GM18517 (cell line): Measurements from ENCODE around the gene SLC25A26.

Experiments used
- ATAC-seq: cut with Tn5 transposase; IDR thresholded peaks from one replicate; pipeline ENCODE4 v1.9.1; 2021; ENCODE audit warnings: mild to moderate bottlenecking, moderate library complexity; ENCODE audit not compliant: unreplicated experiment

The SLC25A26 gene

DNA sequence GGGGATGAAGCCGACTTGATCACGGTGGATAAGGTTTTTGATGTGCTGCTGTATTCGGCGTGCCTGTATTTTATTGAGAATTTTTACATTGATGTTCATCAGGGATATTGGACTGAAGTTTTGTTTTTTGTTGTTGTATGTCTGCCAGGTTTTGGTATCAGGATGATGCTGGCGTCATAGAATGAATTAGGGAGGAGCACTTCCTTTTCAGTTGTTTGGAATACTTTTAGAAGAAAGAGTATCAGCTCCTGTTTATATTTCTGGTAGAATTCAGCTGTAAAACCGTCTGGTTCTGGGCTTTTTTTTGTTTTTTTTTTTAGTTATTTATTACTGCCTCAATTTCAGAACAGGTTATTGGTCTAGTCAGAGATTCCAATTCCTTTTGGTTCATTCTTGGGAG, 93.7 kb downstream of the SLC25A26 start:
- ATAC-seq, result no peak

DNA sequence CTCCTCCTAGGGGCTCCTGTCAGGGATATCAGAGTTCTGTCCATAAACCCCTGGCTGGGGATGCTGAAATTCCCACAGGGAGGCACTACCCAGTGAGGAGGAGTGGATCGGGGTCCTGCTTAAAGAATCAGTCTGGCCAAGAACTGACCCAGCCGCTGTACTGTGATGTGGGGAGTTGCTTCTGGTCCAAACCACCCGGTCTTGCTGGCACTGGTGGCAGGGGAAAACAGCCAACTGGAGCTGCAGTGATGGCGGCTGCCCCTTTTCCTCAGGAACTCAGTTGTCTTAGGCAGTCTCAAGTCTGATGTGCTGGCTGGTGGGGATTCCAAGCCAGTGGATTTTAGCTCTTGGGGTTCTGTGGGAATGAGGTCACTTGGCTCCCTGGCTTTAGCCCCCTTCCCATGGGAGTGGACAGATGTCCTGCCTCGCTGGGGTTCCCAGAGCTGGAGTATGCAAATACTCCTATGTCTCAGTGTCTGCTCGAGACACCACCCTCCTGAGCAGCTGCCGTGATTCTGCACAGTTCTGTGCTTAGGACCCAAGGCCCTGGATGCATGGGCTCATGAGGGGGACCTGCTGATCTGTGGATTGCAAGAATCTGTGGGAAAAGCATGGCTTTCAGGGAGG, 97.1 kb downstream of the SLC25A26 start:
- ATAC-seq, result no peak

DNA sequence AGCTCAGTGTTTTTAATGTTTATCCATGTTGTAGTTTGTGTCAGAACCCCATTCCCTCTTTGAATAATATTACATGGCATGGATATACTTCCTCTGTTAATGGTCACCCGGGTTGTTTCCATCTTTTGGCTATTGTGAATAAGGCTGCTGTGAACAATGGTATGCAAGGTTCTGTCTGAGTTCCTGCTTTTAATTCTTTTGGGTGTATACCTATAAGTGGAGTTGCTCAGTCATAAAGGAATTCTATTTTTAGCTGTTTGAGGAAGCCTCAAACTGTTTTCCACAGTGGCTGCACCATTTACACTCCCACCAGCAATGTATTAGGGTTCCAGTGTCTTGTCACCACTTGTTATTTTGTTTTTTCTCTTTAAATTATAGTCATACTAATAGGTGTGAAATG, 99.6 kb downstream of the SLC25A26 start:
- no peak for ATAC-seq

DNA sequence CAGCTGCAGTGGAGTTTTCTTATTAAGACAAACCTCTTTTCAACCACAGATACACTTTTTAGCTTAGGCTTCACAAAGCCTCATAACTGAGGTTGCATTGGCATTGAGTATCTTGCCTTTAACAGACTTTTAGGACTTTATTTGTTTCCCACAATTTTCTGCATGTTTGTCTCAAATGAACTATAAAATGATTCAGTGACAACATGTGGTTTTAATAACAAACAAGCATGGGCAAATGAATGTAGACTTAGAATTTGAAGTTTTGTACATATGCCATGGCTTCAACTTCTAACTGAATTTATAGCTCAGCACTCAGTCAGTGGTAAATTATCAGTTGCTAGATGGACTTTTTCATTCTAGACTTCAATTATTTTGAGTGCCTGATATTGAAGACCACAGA, 101.6 kb downstream of the SLC25A26 start:
- ATAC-seq, result no peak

DNA sequence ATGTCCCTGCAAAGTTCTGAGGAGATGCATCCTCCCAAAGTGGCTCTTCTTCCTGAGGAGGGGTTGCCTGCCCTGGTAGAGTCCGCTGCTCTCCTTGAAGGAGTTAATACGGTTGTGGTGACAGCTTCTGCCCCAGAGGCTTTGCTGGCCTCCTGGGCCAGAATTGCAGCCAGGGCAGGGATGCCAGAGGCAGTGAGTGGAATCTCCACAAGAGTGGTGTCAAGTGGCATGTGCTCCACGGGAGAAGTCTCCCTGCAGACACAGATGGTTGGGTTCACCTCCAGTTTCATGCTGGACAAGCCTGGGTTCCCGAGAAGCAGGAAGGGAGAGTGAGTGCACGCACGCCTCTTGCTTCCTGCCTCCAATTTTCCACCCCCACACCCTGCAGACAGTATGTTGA, 105.5 kb downstream of the SLC25A26 start:
- no peak for ATAC-seq

DNA sequence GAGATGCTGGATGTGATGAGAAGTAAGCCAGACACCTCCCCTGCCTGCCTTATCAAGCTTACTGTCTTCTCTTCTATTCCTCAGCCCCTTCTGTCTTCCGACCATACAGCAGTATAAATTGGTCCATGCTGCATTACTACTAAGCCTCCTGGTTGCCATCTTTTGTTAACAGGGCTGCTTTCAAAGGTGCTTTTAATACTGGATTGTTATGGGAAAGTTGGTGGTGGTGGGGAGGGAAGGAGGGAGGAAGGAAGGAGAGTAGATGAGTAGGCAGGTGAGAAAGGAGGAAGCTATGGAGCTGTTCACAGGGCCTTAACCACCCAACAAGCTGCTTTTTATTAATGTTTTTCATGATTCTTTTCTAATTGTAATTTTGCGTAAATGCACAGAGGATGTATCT, 114.9 kb downstream of the SLC25A26 start:
- no peak for ATAC-seq

DNA sequence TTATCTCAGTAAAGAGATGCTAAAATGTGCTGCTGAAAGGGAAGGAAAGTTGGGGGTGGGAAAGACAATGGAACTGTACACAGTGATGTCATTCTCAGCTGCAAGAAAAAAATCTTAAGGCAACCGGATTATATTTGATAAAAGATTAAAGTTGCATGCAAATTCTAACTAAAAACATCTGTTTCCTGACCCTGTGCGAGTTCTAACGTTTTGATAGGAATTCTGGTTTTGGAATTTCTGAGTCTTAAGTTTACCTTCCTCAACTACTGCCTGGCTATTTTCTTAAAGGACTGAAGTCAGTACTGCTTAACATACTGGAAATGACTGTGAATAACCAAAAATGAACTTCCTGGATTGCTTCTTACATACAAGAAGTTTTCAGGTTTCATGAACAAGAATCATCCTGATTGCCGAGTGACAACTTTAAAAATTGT, 115.5 kb downstream of the SLC25A26 start:
- ATAC-seq, result no peak

DNA sequence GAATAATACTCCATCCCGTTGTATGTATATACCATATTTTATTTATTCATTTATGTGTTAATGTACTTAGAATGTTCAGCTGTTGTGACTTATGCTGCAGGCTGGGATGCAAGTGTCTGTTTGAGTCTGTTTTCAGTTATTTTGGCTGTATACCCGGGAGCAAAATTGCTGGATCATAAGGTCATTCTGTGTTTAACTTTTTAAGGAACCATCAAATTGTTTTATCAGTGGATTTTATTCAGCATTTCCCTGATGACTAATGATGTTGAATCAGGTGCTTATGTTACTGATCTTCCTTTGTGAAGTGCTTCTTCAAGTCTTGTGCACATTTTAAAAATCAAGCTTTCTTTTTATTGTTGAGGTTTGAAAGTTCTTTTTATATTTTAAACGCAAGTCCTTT, 118.1 kb downstream of the SLC25A26 start:
- no peak for ATAC-seq

DNA sequence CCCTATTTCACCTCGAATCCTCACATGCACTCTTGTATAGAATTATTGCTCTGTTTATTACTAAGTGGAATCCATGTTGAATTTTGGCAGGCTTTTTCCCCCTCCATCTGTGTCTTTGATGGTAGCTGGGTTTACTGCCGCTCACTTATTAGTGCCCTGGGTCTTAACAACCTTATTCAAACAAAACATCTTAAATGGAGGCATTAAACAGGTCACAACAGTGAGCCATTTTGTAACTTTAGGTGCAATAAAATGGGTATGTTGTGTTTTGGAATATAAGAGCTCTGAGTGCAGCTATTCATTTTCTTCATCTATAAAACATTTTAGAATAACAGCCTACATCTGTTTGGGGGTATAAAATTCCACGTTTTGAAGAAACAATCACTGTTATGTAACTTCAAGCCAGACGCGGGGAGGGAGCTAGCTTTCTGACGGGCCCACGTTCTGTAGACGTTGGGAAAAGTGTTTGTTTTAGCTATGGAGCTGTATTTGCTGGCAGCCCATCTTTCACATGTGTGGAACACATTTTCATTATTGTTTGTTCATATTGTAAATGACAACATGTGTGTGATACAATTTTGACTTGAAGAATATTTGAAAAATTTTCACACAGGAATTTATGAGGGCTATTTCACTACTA, 122.0 kb downstream of the SLC25A26 start:
- ATAC-seq, result no peak

DNA sequence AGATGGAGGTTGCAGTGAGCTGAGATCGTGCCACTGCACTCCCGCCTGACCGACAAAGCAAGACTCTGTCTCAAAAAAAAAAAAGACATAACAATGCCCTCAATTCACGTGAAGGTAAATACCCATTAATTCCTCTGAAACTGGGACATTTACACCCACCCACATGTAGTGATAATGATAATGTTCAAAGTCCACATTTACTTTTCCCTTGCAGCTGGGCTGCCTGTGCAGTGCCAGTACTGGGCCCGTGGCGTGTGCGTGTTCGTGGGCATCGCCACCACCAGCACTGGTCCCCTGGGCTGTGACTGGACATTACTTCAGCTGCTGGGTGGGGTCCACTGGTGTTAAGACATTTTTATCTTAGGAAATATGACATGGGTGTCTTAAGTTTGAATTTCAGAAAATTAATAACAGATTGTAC, 123.6 kb downstream of the SLC25A26 start:
- ATAC-seq, result no peak

DNA sequence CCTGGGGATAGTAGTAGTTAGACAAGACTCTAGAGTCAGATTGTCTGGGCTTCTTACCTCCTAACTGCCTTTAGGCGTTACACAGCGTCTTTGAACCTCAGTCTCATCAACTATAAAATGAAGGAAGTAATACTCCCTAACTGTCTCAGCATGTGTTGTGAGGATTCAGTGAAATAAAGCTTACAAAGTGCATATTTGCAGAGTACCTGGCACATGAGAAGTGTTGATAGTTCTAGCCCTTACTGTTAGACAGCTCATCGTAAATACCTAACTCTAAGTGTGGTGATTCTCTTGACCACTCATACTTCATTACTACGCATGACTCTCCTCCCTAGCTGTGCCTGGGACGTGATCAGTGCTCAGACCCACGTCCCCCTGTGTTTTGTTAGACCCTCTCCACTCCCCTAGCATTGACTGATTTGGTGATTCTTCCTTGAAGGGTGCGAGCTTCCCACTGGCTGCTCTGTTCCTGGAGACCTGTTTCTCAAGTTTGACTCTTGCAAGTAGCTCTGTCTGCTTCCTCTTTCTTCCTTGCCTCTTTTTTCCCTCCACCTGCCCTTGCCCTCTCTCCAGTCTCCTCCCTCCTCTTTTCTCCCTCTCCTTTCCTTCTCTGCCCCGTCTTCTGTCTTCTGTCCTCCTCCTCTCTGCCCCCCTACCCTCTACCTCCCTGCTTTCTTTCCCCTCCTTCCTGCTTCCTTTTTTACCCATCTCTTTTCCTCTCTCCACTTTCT, 124.2 kb downstream of the SLC25A26 start:
- no peak for ATAC-seq

DNA sequence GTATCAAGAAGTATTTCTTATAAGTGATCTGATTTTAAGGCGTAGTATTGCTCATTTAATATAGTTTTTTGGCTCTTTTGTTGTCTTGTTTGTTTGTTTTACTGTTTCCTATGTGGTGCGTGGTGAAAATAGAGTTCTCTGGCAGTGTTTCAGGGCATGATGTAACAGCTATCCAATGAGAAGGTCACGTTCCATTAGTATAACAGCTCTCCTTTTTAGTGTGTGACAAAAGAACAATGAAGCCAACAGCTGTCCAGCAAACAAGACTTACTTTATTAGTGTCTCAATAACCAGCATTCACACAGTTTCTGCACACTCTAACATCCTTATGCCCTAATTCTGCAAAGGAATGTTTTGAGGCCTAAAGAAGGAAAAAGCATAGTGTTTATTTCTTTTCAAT, 127.9 kb downstream of the SLC25A26 start:
- ATAC-seq, result no peak

DNA sequence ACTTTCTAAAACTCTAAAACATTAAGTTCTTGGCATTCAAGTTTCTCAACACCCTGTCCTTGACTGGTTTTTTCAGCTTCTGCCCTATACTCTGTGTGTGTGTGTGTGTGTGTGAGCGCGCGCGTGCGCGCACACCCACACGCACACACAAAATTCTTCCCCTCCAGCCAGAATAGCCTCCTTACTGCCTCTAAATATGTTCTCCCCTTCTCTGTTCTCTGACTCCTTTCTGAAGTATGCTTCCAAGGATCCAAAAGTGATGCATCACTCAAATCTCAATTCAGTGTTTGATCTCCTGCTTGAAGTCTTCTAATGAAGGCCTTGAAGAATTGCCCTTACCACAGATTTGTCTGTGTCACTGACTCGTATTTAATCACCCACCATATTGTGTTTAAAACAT, 129.8 kb downstream of the SLC25A26 start:
- no peak for ATAC-seq

DNA sequence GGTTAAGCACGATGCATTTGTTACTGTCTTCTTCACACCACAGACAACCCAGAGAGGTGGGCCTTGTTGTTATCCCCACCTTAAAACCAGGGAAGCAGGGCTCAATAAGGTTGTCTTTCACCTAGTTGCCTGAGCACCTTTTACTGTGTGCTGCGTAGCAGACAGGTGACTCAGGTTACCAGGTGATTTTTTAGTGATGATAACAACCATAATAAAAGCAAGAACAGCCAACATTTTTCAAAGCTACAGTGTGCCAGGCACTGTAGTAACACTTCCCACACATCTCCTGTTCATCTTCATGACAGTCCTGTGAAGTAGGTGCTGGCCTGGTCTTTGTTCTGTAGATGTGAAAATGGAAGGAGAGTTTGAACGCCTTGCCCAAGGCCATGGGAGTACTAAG, 132.2 kb downstream of the SLC25A26 start:
- no peak for ATAC-seq

DNA sequence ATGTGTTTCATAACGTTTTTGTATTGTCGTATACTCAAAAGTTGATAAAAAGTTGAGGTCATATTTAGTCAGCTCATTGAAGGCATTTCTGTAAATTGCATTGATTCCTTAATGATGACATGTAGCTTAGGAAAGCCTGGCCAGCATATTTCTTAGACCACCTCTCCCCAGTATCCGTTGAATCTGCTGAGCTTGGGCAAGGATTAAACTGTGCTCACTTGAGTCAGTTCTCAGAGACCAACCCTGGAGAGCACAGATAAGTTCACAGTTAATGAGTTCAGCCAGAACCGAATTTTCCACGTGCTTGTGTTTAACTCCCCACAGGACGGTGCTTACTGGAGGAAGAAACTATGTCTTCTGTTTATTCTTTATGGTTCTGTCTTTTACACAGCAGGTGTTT, 132.7 kb downstream of the SLC25A26 start:
- ATAC-seq, result no peak

DNA sequence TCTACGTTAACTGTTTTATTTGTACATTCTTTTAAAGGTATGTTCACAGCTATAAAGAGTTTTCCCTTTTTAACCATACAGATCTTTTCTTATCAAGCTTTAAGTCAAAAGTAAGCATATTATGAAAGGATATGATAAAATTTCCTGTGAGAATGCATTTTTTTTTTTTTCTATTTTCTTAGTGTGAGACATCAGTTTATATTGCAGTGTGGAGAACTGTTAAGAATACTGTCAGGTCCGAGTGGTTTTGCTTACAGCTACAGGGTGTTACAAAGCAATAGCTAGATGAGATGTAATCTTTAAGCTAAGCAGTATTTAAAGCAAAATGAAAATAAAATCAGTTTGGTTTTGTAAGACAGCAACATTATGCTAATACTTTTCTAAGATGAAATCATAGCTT, 133.2 kb downstream of the SLC25A26 start:
- no peak for ATAC-seq

DNA sequence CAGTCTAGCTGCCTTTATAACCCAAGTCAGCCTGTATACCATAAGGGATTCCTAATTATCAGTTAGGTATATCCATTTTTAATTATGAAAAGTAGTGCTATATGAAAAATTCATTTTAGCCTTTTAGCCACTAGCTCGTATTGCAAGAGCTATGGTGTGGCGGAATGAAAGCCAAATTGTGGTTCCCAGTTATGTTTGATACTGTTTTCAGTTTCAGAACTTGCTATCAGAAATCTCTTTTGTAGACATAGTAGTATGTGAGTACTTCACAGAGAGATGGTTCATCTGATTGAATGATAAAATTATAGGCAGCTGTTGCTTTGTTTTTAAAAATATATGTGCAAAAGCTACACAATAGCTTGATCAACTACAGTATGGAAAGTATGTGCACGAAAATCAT, 134.6 kb downstream of the SLC25A26 start:
- ATAC-seq, result no peak

DNA sequence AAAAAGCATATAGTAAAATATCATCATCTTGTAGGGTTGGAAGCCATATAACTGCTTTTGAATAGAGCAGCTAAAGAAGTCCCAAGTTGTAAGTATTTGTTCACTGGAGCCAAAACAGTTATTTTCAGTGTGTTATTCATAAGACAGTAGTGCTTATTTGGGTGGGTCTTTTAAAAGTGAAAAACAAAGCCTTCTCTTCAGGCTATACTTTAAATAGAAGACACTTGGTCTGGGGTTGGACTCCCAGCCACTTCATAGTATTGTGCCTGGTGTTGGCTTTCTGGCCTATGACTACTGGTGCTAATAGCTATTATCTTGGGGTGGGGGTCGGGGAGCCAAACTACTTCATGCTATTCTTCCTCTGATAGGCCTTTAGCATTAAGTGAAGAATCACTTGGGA, 135.2 kb downstream of the SLC25A26 start:
- no peak for ATAC-seq

DNA sequence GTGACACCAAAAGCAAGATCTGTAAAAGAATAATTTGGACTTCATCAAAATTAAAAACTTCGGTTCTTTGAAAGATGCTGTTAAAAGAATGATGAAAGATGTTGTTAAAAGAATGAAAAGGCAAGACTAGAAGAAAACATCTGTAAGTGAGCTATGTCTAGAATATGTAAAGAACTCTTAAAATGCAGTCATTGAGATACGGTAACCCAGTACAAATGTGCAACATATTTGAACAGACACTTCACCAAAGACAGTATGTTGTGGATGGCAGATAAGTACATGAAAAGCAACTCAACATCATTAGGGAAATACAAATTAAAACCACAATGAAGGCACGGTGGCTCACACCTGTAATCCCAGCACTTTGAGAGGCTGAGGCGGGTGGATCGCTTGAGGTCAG, 140.6 kb downstream of the SLC25A26 start:
- ATAC-seq, result no peak

DNA sequence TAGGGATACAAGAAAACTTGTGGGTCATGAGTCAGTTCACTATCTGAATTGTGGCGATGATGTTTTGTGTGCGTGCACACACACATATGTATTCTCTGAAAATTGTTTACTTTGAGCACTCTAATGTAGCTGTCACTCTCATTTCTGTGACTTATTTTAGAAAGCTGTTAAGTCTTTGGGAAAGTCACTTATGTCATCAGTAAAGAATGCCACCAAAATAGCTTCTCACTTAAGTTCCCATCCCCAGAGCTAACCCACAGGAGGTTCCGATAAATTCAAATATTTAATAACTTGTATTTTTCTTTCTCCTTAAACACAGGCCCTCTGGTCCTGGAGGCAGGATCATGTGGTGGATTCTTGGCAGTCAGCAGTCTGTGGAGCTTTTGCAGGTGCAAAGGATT, 141.7 kb downstream of the SLC25A26 start:
- no peak for ATAC-seq

DNA sequence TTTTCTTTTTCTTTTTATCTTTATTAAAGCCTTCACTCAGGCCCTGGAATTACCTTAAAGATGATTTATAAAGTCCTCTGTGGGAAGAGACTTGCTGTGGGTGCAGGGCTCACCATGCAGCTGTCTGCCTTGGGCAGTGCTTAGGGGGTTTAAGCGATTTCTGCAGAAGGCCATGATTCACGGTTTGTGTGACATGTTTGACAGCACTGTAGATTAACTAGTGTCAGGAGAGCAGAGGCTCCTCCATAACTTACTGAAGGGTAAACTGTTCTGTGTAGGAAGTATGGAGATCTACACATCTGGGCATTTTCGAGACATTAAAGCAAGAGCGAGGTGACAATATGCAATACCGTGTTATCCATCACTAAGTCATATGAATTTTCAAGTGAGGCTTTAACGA, 142.3 kb downstream of the SLC25A26 start:
- ATAC-seq, result no peak

DNA sequence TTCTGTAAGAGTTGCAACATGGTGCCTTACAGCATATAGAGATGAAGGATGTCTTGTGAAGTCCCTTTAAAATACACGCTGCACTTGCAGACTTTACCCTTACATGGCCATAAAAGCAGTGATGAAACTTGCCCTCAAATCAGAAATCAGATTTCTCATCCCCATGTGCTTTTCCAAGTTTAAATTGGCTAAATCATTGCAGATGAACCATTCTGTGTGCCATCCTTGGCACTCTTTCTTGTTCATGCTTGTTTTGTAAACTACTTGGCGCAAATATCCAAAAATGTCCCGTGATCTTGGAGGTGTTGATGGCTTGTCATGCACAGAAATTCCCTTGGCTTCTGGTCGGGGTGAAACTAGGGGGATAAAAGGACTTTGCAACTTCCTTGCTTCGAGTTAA, 144.3 kb downstream of the SLC25A26 start:
- no peak for ATAC-seq
